Type B pancreatic cell (in vitro differentiated cells): ENCODE measurements around the gene GCK. TPM values are rescaled to one million over a fixed set of nuclear protein-coding genes. Genes with fewer than 3 reads are reported as not detected.

ENCODE experiments used
- DNase-seq: peaks from one replicate; pipeline ENCODE4 v3.0.0; 2021; ENCODE audit warnings: mixed read lengths; ENCODE audit not compliant: unreplicated experiment; ENCODE audit errors: extremely low spot score
- H3K27ac Mint-ChIP-seq: 2 replicates; pipeline ENCODE4 v1.8.0; 2021; ENCODE audit warnings: mild to moderate bottlenecking, mixed read lengths
- H3K27me3 Mint-ChIP-seq: 2 replicates; pipeline ENCODE4 v1.8.0; 2021; ENCODE audit warnings: mixed read lengths
- H3K36me3 Mint-ChIP-seq: 2 replicates; pipeline ENCODE4 v1.8.0; 2021; ENCODE audit warnings: mixed read lengths
- H3K4me1 Mint-ChIP-seq: one replicate; pipeline ENCODE4 v1.8.0; 2021; ENCODE audit warnings: mixed read lengths; ENCODE audit not compliant: unreplicated experiment
- H3K4me3 Mint-ChIP-seq: 2 replicates; pipeline ENCODE4 v1.8.0; 2021; ENCODE audit warnings: mild to moderate bottlenecking, mixed read lengths
- H3K9me3 Mint-ChIP-seq: 2 replicates; pipeline ENCODE4 v1.8.0; 2021; ENCODE audit warnings: mixed read lengths
- CTCF ChIP-seq: fragments of 200-600 bp; sonication (generic); conservative IDR thresholded peaks from 2 replicates; pipeline ENCODE4 v1.5.0; 2021; ENCODE audit warnings: antibody characterized with exemption, mild to moderate bottlenecking
- total RNA-seq: library from RNA; stranded (reverse); gene quantifications from 2 replicates; pipeline ENCODE4 v1.2.1, GENCODE V29; 2021; ENCODE audit warnings: low replicate concordance

The GCK gene
- total RNA-seq, 1 donor from 2014 or later: 5.6 TPM

- Mint-ChIP-seq H3K4me3 (no peak overlapping the region), H3K27me3 (peaks cover 21% of the 10 kb centered on the region), H3K4me1 (peaks cover 11% of the 10 kb centered on the region), H3K27ac (no peak overlapping the region), H3K9me3 (no peaks in the 10 kb centered on the region), H3K36me3 (no peaks in the 10 kb centered on the region)
- no peak for DNase-seq
- no peak for TF ChIP-seq CTCF
Measured at GRCh38 chr7:44144426-44144967, 44.7 kb downstream of the GCK start.

- TF ChIP-seq CTCF: no peak
- peaks cover 21% of the 10 kb centered on the region for H3K27me3 Mint-ChIP-seq
- DNase-seq: no peak
- H3K4me1 Mint-ChIP-seq: peaks cover 11% of the 10 kb centered on the region
- no peak overlapping the region for H3K27ac Mint-ChIP-seq
- no peaks in the 10 kb centered on the region for H3K36me3 Mint-ChIP-seq
- H3K4me3 Mint-ChIP-seq: peak overlapping the region; percentile 0
- H3K9me3 Mint-ChIP-seq: no peaks in the 10 kb centered on the region
Measured at GRCh38 chr7:44143646-44144250, 45.5 kb downstream of the GCK start.

- peaks cover 3% of the 10 kb centered on the region for H3K4me1 Mint-ChIP-seq
- H3K36me3 Mint-ChIP-seq: no peaks in the 10 kb centered on the region
- H3K4me3 Mint-ChIP-seq: no peak overlapping the region
- peaks cover 16% of the 10 kb centered on the region for H3K27me3 Mint-ChIP-seq
- no peak overlapping the region for H3K27ac Mint-ChIP-seq
- no peak for DNase-seq
- H3K9me3 Mint-ChIP-seq: no peaks in the 10 kb centered on the region
- TF ChIP-seq CTCF: no peak
Measured at GRCh38 chr7:44142028-44142427, 47.2 kb downstream of the GCK start.

GRCh38 chr7:44141221-44141850 lies 47.9 kb downstream of the GCK start, which contains the start of gene MYL7:
TSS of gene MYL7 (minus strand) at chr7:44141332. CDS start at chr7:44141305, 27 bp downstream.
- H3K36me3 Mint-ChIP-seq: no peaks in the 10 kb centered on the region
- no peaks in the 10 kb centered on the region for H3K4me1 Mint-ChIP-seq
- no peak for DNase-seq
- H3K4me3 Mint-ChIP-seq: no peak within 1 kb of the TSS
- H3K9me3 Mint-ChIP-seq: no peaks in the 10 kb centered on the region
- peaks cover 13% of the 10 kb centered on the region for H3K27me3 Mint-ChIP-seq
- no peak for TF ChIP-seq CTCF
- no peak within 1 kb of the TSS for H3K27ac Mint-ChIP-seq

- DNase-seq: no peak
- Mint-ChIP-seq H3K27ac (no peak overlapping the region), H3K4me3 (no peak overlapping the region), H3K36me3 (no peaks in the 10 kb centered on the region), H3K27me3 (peaks cover 13% of the 10 kb centered on the region), H3K4me1 (no peaks in the 10 kb centered on the region), H3K9me3 (no peaks in the 10 kb centered on the region)
- no peak for TF ChIP-seq CTCF
Measured at GRCh38 chr7:44140341-44140740, 48.9 kb downstream of the GCK start.
